SU-DHL-6 (cell line): Measurements from ENCODE around the gene FCN2.

Experiments
- EZH2phosphoT487 ChIP-seq: fragments of 200-600 bp; sonication (generic), shearing (Covaris generic); conservative IDR thresholded peaks from 2 replicates; pipeline ENCODE4 v1.6.1; 2018; ENCODE audit warnings: mild to moderate bottlenecking, antibody characterized with exemption, low read length, moderate library complexity, mixed read lengths
- TF ChIP-seq, protein P1 (sequence below): fragments of 200-600 bp; sonication (generic); IDR thresholded peaks from one replicate; pipeline ENCODE4 v1.5.1; 2017; ENCODE audit warnings: antibody characterized with exemption, mild to moderate bottlenecking, low read length, moderate library complexity; ENCODE audit not compliant: insufficient read depth, poor library complexity, severe bottlenecking

DNA sequence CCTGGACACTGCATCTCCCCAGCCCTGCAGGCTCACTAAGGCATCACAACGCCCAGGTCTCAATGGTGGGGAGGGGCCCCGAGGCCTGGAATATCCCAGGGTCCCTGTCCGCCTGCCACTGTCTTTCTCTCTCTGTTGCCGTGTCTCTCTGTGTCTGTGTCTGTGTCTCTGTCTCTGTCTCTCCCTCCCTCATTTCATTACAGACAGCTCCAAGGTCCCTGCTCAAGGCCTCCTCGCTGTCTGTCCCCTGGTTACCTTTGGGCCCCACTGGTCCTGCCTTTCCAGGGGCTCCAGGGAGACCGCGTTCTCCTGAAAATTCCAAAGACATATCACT is 33.9 kb downstream of the FCN2 start:
- TF ChIP-seq, protein P1, sequence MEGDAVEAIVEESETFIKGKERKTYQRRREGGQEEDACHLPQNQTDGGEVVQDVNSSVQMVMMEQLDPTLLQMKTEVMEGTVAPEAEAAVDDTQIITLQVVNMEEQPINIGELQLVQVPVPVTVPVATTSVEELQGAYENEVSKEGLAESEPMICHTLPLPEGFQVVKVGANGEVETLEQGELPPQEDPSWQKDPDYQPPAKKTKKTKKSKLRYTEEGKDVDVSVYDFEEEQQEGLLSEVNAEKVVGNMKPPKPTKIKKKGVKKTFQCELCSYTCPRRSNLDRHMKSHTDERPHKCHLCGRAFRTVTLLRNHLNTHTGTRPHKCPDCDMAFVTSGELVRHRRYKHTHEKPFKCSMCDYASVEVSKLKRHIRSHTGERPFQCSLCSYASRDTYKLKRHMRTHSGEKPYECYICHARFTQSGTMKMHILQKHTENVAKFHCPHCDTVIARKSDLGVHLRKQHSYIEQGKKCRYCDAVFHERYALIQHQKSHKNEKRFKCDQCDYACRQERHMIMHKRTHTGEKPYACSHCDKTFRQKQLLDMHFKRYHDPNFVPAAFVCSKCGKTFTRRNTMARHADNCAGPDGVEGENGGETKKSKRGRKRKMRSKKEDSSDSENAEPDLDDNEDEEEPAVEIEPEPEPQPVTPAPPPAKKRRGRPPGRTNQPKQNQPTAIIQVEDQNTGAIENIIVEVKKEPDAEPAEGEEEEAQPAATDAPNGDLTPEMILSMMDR = no peak
- no peak for TF ChIP-seq EZH2phosphoT487
